GM19397 (cell line): ENCODE measurements around the gene HNRNPDL.
"Not testable (repeated sequence)": the region's sequence is repeated elsewhere in the genome, so short reads cannot be mapped to it uniquely, and the experiment has no call there.

Source experiments
- ATAC-seq: cut with Tn5 transposase; IDR thresholded peaks from one replicate; pipeline ENCODE4 v1.9.1; 2021; ENCODE audit warnings: mild to moderate bottlenecking, moderate library complexity; ENCODE audit not compliant: unreplicated experiment

HNRNPDL gene

DNA sequence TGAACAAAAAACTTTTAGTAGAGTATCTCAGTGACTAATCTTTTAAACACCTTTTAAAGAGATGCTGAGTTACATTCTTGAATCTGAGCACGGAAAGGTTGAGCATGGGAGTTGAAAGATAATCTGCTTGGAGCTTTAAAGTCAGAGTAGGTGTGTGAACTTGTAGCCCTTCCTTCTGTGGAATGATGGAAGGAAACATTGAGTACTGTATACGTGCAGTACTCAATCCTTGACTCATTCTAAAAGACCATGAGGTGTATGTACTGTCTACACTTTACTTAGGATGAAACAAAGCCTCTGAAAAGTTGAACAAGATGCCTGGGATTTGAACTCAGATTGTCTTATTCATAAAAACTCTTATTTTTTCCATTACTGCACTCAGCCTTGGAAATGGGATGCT is 3.5 kb upstream of the HNRNPDL start:
- ATAC-seq = no peak

DNA sequence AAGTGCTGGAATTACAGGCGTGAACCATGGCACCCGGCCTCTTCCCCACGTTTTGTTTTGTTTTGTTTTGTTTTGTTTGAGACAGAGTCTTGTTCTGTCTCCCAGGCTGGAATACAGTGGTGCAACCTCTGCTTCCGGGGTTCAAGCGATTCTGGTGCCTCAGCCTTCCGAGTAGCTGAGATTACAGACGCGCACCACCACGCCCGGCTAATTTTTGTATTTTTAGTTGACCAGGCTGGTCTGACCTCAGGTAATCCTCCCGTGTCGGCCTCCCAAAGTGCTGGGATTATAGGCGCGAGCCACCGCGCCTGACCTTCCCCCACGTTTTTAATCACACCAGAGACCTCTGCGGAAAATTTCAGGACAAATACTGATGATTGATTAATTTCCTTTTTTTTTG is 2.3 kb upstream of the HNRNPDL start:
- ATAC-seq = no peak

DNA sequence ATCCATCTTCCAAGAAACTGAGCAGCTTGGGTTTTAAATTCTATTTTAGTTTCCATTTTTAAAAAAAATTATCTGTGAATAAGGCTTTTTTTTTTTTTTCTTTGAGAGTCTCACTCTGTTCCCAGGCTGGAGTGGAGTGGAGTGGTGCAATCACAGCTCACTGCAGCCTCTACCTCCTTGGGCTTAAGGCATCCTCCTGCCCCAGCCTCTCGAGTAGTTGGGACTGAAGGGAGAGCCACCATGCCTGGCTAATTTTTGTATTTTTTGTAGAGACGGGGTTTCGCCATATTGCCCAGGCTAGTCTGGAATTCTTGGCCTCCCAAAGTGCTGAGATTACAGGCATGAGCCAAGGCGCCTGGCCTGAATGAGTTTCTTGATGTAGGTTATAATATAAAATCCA is 1.6 kb upstream of the HNRNPDL start:
- no peak for ATAC-seq

DNA sequence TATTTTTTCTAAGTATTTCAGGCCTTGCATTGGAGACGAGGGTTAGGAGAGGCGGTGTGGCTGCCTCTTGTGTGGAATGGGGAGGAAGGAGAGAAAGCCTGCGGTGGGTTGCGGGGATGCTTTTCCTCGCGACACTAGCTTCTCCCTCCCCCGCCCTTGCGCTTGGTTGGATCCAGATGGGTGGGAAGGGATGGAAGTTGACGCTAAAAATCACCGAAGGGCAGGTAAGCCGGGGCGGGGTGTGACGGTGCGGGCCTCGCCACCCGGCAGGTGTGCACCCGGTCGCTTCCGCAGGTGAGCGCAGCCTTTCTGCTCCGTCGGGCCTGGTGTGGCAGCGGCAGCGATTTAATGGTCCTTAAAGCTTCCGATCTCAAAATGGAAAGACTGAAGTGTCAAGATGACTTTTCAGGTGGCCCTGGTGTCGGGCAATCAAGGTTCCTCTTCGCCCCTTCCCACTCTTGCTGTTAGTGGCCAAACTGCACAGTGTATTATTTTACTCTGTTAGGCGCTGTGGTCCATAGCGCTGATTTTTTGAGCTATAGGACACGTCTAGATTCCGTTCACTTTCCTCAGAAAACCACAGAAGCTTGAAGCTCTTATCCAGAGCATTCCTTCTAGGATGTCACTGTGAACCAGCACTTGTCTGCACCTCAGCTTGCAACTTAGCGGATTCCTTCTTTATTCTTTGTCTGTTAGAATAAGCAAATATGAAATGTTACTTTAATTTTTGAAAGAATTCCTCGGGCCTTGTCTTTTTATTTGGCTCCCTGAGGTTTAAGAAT is 893 bp upstream of the HNRNPDL start:
- ATAC-seq = no peak

DNA sequence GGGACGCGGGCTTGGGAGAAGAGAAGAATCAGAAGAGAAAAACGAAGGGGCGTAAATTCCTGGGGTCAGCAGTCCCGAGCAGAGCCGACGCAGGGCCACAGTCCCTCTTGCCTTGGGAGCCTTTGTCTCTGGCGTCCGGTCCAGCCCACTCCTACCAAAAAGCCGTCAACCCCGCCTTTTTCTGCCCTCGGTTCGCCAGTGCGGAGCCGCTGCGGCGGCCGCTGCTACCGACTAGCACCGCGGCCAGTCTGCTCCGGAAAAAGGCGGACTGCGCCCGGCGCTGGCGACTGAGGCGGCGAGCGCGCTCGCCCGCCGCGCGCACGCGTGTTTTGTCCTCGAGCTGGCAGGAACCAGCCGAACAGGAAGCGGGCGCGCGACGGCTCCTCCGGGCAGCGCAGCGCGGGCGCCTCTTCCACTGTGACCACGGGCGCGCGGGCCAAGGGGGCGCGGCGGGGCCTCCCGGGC is 502 bp downstream of the HNRNPDL start:
- ATAC-seq = no peak

DNA sequence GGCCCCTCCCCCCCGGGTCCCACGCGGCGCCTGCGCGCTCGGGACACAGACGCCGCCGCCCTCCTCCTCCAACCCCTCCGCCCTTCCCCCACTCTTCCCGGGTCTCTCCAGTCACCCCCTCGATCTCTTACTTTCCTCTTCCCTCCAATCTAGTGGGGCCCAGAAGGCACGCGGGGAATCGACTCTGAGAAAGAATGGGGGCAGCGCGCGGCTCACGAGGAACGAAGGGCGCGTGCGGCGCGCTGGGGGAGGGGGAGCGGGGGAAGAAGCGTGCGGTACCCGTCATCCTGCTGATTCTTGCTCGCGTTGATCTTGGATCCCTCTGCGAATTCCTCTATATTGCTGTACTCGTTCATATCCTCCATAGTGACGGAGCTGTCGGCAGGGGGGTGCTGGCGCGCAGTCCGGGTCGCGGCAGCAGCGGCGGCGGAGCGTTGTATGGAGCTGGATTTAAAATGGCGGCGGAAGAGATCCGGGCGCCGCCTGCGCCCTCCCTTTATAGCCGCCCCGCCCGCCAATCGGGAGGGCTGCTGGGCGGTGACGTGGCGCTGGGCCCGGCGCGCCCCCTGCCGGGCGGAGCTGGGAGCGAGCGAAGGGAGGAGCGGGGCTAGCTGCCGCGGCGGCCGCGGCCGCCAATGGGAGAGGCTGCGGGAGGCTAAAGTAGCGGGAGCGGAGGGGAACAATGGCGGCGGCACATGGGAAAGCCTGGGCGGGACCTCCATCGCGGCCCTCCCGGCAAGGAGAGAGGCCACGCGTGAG is 1.1 kb downstream of the HNRNPDL start:
- ATAC-seq = peak; percentile 56

DNA sequence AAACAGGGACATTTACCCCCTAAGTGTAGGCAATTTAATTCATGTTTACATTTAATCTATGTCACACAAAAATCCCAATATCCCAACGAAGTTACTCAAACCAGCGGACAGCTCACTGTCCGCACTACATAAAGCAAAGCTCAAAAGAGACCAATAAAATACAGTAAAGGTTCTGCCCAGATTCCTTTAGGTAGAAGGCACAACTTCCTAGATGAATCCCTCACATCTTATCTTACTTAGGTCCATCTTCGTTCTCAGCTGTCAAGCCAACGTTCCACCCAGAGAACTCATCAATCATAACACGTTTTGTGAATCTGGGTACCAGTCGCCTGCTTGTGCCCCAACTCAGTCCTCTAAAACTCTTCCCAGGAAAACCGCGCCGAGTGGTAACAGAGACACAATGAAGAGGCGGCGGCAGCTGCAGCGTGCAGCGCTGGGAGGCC is 1.7 kb downstream of the HNRNPDL start:
- ATAC-seq = no peak

DNA sequence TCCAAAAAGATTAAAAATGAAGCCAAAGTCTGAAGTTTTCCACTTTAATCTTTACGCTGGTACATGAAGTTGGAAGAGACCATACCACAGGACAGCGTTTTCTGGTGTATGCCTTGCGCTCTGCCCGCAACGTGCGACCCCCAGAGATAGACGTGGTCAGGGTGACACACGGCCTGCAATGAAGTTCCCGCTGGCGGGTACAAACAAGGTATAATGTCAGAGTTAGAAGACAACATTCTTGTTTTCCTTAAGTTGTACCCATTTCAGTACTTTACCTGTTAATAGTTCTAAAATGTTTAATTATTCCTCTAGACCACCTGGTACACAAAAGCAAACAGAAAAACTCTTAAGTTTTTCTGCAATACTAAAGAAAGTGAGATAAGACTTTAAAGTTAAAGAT is 4.8 kb downstream of the HNRNPDL start:
- ATAC-seq = no peak

DNA sequence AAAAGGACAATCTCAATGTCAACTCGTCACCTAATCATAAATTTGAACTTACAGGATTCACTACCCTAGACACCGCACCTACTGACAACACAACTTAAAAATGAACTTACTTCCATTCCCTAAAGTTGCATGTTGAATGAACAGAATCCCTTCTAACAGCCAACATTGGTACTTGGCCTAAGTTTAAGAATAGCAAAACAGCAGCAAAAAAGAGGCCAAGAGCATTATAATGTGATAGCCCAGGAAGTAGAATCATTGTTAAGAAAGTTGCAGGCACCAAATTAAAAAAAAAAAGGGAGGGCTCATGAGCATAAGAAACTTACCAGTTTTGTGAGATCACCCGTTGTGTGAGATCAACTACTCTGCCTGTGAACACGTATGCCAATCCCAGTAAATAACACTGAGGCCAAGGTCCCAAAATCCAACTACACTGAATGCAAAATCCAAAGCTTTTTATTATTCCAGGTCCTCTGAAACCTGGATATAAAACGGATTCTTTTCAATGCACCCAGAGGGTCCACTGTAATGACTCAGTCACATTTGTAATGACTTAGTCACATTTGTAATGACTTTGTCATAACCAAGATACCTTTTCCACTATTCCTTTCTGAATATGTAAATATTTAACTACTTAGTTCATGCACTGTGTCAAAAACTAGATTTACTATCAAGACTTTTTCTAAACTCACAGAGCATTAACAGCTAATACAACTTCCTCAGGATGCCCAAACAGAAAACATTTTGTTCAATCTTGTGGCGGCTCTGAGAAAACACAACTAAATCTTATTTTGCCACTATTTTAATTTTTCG is 6.8 kb downstream of the HNRNPDL start:
- no peak for ATAC-seq

DNA sequence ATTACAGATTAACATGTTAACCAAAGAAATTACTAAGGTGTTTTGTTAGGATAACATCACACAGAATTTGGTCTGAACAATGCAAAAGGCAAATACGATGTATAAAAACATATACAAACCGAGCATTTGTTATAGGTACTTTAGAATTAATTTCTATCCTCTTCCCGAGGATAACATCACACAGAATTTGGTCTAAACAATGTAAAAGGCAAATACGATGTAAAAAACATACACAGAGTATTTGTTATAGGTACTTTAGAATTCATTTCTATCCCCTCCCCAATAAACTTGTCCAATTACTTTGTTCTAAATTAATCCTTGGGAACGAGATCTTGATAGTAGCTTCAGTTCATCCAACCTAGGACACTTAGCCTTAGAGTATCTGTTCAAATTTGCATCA is 7.6 kb downstream of the HNRNPDL start:
- ATAC-seq = no peak

DNA sequence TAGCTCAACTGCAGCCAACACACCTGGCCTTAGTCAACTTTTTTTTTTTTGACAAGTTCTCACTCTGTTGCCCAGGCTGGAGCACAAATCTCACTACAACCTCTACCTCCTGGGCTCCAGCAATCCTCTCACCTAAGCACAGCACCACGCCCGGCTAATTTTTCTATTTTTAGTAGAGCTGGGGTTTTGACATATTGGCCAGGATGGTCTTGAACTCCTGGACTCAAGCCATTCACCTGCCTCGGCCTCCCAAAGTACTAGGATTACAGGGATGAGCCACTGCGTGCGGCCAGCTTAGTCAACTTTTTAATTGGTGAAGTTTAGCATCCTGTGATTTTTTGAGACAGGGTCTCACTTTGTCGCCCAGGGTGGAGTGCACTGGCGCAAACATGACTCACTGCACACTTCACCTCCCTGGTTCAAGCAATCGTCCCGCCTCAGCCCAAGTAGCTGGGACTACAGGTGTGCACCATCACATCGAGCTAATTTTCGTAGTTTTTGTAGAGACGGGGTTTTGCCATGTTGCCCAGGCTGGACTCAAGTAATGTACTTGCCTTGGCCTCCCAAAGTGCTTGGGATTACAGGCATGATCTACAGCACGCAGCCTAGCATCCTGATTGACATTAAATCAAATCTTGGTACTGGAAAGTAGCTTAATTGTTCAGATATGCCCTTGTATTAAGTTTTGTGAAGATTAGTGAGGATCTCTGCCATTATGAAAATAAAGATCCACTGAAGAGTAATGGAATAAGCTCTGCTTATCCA is 8.3 kb downstream of the HNRNPDL start:
- ATAC-seq = no peak

DNA sequence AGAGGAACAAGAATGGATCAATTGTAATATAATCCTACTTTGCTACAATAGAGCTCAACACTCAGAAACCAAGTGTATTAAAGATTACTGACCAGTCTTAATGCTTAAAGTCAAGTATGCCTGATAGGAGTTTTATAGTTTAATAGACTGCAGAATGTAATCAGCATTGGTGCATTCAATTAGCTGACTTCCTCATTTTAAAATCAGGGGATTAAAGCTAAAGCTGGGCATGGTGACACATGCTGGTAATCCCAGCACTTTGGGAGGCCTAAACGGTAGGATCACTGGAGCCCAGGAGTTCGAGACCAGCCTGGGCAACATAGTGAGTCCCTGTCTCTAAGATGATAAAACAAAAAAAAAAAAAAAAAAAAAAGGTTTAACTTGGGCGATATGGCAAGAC is 10.8 kb downstream of the HNRNPDL start:
- ATAC-seq = no peak

DNA sequence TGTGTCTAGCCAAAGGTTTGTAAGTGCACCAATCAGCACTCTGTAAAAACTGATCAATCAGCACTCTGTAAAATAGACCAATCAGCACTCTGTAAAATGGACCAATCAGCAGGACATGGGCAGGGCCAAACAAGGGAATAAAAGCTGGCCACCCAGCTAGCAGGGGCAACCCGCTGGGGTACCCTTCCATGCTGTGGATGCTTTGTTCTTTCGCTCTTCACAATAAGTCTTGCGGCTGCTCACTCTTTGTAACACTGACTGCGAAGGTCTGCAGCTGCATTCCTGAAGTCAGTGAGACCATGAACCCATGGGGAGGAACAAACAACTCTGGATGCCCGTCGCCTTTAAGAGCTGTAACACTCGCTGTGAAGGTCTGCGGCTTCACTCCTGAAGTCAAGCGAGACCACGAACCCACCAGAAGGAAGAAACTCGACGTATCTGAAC is 14.3 kb downstream of the HNRNPDL start:
- no peak for ATAC-seq

DNA sequence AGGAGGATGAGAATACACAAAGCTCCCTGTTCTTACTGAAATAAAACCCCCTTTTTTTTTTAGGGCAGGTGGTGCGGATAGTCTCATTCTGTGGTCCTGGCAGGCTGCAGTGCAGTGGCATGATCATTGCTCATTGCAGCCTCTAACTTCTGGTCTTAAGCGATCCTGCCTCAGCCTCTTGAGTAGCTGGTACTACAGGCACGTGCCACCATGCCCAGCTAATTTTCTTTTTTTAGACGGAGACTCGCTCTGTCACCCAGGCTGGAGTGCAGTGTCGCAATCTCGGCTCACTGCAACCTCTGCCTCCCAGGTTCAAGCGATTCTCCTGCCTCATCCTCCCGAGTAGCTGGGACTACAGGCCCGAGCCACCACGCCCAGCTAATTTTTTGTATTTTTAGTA is 15.2 kb downstream of the HNRNPDL start:
- ATAC-seq = not testable (repeated sequence)

DNA sequence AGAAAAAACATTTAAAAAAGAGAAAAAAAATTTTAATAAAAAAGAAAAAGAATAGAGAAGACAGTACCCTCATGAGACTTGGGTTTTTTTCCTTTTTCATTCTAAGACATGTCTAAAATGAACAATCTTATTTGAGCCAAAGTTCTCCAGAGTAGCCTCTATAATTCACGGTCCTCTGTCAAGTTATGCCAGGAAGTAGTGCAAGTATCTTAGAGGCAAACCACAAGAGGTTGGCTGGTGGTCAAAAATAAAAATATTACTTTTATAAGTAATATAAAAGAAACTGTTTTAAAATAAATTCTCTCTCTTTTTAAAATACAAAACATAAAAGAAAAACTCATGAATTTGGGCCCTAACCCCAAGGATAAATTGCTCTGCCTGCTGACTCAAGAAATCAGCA is 26.5 kb downstream of the HNRNPDL start:
- no peak for ATAC-seq

DNA sequence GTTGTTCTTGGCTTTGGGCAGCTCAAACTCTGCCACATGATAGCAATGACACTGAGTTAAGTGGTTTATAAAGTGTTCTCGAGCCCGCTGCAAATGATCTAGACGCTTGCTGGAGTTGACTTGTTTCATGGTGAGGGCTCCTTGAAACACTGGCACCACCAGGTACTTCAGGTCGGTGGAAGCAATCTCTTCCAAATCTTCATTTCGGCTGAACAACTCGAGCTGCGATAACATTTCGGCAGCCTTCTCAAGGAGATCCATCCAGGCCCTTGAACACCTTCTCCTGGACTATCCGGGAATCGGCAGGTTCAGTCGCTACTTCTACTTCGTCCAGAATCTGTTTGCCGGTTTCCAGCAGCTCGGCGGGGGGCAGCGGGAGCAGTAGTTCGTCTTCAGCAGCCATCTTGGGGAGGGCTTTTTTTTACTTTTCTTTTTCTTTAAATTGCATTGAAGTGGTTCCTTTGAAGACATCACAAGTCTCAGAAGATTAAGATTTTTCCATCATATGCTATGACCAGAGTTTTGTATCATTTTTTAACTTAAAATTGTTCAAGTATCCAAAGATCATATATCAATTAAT is 28.0 kb downstream of the HNRNPDL start:
- no peak for ATAC-seq

DNA sequence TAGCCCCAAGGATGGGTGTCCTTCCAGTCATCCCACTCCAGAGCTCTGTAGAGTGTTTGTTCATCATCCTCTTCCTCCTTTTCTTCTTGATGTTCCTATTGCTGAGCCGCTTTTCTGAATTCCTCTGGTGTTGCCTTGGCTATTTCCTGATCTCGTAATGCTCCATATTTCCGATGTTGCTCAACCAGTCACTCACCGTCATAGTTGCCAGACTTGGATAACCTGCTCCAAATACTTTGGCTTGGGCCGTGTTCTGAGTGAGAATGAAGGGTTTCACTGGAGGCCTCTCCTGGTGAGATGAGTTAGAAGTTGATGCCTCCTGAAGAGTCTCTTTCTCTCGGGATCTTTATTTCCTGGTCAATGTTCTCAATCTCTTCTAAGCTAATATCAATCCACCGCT is 28.7 kb downstream of the HNRNPDL start:
- ATAC-seq = no peak

DNA sequence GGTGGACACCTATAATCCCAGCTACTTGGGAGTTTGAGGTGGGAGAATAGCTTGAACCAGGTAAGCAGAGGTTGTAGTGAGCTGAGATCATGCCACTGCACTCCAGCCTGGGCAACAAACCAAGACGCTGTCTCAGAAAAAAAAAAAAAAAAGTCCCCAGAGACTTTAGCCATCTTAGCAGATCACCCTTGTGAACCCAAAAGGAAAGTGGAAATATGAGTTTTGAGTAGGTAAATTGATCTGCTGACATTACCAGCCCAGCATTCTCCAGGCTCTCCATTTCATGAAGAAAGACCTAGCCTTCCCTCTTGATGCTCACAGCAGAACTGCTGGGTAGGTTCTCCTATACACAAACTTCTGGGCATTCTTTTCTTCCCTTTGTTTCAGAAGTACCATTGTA is 32.0 kb downstream of the HNRNPDL start:
- ATAC-seq = no peak

DNA sequence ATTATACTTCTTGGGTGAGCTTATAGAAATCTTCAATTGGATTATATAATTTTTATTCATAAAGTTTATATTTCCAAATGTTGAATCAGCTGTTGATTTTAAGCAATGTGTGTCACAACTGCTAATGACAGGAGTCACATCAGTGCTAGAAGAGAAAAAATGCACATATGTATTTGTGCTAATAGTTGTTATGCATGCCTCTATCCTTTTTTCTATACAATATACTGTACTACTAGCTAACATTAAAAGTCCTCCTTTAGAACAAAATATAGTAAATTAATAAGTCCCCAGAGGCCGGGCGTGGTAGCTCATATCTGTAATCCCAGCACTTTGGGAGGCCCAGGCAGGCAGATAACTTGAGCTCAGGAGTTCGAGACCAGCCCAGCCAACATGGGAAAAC is 32.7 kb downstream of the HNRNPDL start:
- ATAC-seq = no peak

DNA sequence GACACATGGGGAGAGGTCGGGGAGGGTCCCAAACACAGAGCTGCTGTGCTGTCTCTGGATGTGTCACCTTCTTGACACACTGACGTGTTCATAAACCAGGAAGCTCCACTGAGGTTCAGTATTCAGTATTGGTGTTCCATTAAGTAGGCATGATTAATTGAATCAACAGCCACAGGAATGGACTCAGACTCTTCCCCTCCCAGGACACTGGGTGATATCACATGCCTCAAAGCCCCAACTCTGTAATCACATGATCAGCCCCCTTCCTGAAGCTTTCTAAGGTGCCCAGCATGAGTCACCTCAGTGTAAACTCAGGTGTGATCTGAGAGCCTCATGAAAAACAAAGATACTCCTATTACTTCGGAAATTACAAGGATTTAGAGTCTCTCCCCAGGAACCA is 35.4 kb downstream of the HNRNPDL start:
- ATAC-seq = no peak
